Measurements from ENCODE around the gene ZNF813.
A peak's percentile ranks its signal among the peaks of the same experiment; 100 is the strongest.

ZNF813 gene

GRCh38 chr19:53520547-53521372 lies 53.2 kb downstream of the ZNF813 start:
- peak; percentile 80 for DNase-seq (ENCODE audit: low read depth)

DNA sequence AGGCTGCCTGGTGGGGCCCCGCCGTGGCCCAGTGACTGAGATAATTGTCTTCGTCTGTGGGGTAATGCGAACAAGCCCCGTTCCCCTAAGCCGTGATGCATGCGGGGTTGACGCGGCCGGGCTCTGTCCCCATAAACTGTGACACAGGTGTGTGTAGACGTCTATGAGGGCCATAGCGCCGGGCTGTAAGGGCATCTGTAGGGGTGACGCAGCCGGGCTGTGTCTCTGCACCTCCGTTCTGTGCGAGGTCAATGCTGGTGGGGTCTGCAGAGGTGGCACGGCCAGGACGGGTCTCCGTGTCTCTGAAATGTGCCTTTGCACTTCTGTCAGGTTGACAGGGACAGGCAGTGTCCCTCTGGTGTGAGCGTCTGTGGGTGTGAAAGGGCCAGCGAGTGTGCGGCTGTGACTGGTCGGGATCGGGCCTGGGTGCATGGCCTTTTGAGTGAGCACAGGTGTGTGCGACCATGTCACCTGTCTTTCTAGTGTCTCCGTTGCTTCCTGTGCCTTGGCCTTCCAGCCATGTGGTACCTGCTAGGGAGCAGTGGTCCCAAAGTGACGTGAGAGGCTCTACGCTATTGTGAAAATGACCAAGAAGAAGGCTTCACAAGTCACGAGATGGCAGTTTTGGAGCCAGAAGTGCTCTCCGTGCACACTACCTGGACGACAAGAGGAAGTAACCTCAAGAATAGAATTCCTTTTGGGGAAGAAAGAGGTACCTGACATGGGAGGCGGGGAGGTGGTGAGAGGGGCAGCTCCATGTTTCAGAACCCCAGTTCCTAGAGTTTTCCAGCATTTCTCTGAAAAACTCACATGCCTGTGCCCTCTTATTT lies 54.1 kb downstream of the ZNF813 start:
- DNase-seq (ENCODE audit: low read depth) = no peak

DNA sequence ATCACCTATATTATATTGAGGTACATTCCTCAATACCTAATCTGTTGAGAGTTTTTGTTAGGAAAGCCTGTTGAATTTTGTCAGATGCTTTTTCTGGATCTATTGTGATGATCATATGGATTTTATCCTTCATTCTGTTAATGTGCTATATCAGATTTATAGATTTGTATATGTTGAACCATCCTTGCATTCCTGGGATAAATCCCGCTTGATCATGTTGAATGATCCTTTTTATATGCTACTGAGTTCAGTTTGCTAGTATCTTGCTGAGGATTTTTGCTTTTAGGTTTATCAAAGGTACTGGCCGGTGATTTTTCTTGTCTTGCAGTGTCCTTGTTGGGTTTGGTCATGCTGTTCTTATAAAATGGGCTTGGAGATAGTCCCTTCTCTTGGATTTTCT lies 58.4 kb downstream of the ZNF813 start:
- no peak for DNase-seq (ENCODE audit: low read depth)

DNA sequence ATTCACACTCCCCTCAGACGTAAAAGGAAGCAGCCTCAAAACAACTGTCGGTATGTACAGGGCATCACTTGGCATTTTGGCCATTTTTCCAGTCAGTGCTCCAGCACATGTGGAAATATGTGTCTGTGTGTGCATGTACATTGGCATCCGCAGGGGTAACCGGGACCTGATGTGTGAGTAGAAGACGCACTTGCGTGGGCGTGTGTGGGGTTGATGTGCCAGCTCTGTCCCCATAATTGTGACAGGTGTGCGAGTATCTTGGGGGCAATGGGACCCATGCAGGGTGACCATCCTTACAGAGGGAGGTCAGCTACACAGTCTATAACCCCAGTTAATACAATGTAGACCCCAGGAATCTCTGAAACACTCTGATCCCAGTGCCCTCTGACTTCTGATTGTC lies 63.1 kb downstream of the ZNF813 start:
- no peak for DNase-seq (ENCODE audit: low read depth)

DNA sequence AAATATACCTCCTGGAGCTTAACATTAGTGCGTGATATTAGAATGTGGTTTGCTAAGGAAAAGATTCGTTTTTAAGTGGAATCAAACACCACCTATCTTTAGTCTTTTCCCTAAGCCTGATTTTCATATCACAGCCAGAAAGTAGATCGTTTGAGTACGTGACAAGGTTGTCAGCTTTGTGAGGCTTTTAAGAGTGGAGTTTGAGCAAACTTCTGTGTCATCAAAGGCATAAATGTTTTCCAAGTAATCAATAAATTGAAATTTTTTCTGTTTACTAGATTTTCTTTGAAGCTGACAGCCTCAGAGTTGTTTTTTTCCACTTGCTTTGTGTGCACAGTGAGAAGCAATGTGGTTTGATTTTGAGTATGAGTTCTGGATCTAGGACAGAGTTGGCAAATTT lies 63.9 kb downstream of the ZNF813 start:
- DNase-seq (ENCODE audit: low read depth) = no peak

DNA sequence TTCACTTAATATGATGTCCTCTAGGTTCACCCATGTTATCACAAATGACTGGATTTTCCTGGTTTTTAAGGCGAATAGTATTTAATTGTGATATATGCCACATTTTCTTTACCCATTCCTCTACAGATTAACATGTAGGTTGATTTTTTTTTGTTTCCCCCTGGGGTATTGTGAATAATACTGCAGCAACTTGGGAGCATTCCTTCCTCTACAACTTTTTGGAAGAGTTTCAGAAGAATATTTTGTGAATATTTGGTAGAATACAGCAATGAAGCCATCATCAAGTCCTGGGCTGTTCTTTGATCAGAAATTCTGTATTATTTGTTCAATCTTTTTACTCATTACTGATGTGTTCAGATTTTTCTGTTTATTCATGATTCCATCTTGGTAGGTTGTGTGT lies 64.8 kb downstream of the ZNF813 start:
- no peak for DNase-seq (ENCODE audit: low read depth)

GRCh38 chr19:53536225-53536548 lies 68.7 kb downstream of the ZNF813 start:
- no peak for DNase-seq (ENCODE audit: low read depth)

- no peak for DNase-seq (ENCODE audit: low read depth)
Measured at GRCh38 chr19:53537121-53537520, 69.6 kb downstream of the ZNF813 start.

- peak; percentile 85 for DNase-seq (ENCODE audit: low read depth)
Measured at GRCh38 chr19:53537521-53538377, 70.2 kb downstream of the ZNF813 start, which contains the start of gene ZNF331. Gene ZNF331, plus strand, starts transcription at chr19:53538145. Its CDS starts 31,232 bp downstream, at chr19:53569377.

DNA sequence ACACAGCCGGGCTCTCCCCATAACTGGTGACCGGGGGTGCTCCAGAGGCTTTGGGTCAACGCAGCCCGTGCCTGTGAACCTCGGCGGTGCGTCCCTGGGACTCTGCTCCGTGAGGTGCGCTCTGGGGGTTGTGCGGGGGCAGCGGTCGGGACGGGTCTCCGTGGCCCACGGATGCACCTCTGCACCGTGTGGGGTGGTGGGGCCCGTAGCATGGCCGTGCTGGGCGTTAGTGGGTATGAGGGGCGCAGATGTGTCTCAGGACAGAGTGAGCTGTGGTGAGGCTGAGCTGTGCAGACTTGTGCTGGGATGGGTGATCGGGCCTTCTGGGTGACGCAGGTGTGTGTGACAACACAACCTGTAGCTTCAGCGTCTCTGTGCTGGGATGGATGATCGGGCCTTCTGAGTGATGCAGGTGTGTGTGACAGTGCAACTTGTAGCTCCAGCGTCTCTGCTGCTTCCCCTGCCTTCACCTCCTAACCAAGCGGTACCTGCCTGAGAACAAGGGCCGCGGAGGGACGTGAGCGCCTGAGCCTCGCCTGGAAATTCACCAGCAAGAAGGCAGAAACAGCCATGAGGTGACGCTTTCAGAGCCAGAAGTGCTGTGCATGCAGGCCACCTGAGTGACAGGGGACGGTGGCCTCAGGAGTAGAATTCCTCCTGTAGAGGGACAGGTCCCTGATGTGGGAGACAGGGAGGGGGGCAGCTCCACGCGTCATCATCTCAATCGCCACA lies 71.0 kb downstream of the ZNF813 start:
- no peak for DNase-seq (ENCODE audit: low read depth)

DNA sequence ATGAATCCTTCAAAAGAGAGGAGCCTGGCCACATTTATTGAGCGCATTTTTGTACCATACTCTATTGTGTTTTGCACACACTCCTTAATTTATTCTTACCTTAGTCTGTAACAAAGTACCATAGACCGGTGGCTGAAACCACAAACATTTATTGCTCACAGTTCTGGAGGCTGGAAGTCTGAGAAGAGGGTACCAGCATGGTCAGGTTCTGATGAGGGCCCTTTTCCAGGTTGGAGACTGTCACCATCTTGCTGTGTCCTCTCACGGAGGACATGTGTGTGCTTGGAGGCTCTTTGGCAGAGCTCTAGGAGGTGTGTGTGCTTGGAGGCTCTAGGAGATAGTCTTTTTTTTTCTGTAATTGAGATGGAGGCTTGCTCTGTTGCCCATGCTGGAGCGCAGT lies 72.6 kb downstream of the ZNF813 start:
- no peak for DNase-seq (ENCODE audit: low read depth)

DNA sequence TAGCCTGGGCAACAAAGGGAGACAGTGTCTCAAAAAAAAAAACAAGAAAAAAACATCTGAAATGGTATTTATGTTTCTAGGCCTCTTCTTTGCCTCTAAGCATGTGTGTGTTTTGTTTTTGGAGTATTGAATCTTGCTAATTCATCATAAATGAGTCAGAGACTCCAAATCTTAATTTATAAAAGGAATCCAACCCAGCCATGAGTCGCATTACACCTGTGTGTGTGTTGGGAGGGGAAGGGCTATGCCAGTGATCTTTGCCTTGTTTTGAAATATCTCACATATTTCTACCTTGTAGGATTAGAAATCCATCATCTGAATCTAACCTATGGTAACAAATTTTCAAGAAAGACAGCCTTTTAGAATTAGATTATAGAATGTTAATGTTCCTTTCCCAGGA lies 74.4 kb downstream of the ZNF813 start:
- DNase-seq (ENCODE audit: low read depth) = no peak

GRCh38 chr19:53545271-53546065 lies 77.9 kb downstream of the ZNF813 start:
- no peak for DNase-seq (ENCODE audit: low read depth)
